Measurements from ENCODE around the gene FCHSD1. TPM values are rescaled to one million over a fixed set of nuclear protein-coding genes. Genes with fewer than 3 reads are reported as not detected.
A peak's percentile ranks its signal among the peaks of the same experiment; 100 is the strongest.

Gene FCHSD1
- total and polyA plus RNA-seq, 2 donors (not counting 3 experiments of a cell fraction or from before 2014, with no cell fraction given) = 35.1 to 37.0 TPM

DNA sequence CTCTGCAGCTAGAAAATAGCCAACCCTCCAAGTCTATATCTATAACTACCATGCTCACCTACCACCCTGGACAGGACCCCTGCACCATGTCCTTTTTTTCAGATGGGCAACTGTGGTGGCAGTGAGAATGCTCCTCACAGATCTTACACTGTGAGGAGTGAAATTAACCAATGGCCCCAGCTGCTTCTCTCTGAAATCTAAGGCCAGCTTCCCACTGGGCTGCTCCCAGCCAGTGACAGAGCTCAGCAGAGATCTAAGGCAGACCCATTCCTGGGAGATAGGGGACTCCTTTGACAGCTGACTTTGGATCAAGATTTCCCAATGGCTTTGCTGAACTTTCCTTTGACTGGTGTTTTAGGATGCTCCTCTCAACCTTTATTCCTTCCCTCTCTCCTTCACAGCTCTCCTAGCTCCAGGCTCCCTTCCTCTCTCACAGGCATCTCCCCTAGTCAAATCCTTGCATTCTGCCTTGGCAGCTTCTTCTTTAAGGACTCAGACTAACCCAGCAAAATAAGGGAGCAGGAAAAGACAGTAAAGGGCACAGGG lies 32.5 kb upstream of the FCHSD1 start:
- Histone ChIP-seq H3K9me3 (replicated peaks; ENCODE audit: control insufficient read depth, insufficient read depth, low read length) (no peaks in the 10 kb centered on the region), H3K79me2 (ENCODE audit: control insufficient read depth, insufficient read depth, low read length) (peaks cover 19% of the 10 kb centered on the region), H3K4me3 (replicated peaks in 1 of 3; ENCODE audit: insufficient read depth in 1 of 3, low read depth in 1 of 3, low read length in 3 of 3) (no peak overlapping the region), H3K27me3 (ENCODE audit: control insufficient read depth in 2 of 2, insufficient read depth in 2 of 2, low read length in 2 of 2) (no peaks in the 10 kb centered on the region), H3K4me1 (ENCODE audit: control insufficient read depth, extremely low read depth, insufficient read depth, low read length) (peaks cover 52% of the 10 kb centered on the region), H3K4me2 (ENCODE audit: insufficient read depth, low read length) (peak overlapping the region; percentile 9), H2AFZ (ENCODE audit: low read depth, low read length) (peak overlapping the region; percentile 11), H3K36me3 (ENCODE audit: control insufficient read depth in 2 of 2, extremely low read depth in 1 of 2, insufficient read depth in 2 of 2, low read length in 2 of 2) (no peaks in the 10 kb centered on the region), H3K27ac (ENCODE audit: insufficient read depth, low read depth, low read length) (peak overlapping the region; percentile 100), H3K9ac (replicated peaks; ENCODE audit: extremely low read depth, insufficient read depth, low read length) (peak overlapping the region; percentile 14), H4K20me1 (replicated peaks; ENCODE audit: control insufficient read depth, extremely low read depth, insufficient read depth, low read length) (no peaks in the 10 kb centered on the region), H3K9me1 (replicated peaks; ENCODE audit: control insufficient read depth, extremely low read depth, insufficient read depth, low read length) (no peaks in the 10 kb centered on the region)
- FAIRE-seq (peak; percentile 82), DNase-seq (ENCODE audit: low read depth, low spot score) (peak; percentile 31)
- CTCF ChIA-PET = interaction anchor here (0.8 to 3.9 kb wide), 10 partner anchors 9 to 277 kb away, joined by 3 to 26 read pairs (median 6); partner anchors contain the start of gene PCDH1
- BruUV-seq (replicated peaks) = no TSS peak
- intact Hi-C loops (cut with micrococcal nuclease) = loop anchor here (5.0 kb wide), 1 partner anchor 329 kb away; the partner anchor contains the start of gene GNPDA1
- dilution Hi-C loops (cut with MboI; ENCODE audit: extremely low pct_ligation_motif_present, low sequenced_read_pairs) = no loop called here
- TF ChIP-seq, protein P1, sequence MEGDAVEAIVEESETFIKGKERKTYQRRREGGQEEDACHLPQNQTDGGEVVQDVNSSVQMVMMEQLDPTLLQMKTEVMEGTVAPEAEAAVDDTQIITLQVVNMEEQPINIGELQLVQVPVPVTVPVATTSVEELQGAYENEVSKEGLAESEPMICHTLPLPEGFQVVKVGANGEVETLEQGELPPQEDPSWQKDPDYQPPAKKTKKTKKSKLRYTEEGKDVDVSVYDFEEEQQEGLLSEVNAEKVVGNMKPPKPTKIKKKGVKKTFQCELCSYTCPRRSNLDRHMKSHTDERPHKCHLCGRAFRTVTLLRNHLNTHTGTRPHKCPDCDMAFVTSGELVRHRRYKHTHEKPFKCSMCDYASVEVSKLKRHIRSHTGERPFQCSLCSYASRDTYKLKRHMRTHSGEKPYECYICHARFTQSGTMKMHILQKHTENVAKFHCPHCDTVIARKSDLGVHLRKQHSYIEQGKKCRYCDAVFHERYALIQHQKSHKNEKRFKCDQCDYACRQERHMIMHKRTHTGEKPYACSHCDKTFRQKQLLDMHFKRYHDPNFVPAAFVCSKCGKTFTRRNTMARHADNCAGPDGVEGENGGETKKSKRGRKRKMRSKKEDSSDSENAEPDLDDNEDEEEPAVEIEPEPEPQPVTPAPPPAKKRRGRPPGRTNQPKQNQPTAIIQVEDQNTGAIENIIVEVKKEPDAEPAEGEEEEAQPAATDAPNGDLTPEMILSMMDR (IDR thresholded peaks at IDR 0.05; ENCODE audit: extremely low read depth in 1 of 2, insufficient read depth in 1 of 2, low read depth in 1 of 2, low read length in 2 of 2) = no peak
- TF ChIP-seq EZH2 (IDR thresholded peaks at IDR 0.05; ENCODE audit: borderline replicate concordance, low read depth, low read length, severe bottlenecking) = no peak
- TF ChIP-seq FOS (IDR thresholded peaks at IDR 0.05; ENCODE audit: borderline replicate concordance, insufficient read depth, low read length) = no peak
- TF ChIP-seq POLR2AphosphoS5 (IDR thresholded peaks at IDR 0.05; ENCODE audit: insufficient read depth, low read depth, low read length) = no peak
- TF ChIP-seq GATA2 (IDR thresholded peaks at IDR 0.05; ENCODE audit: insufficient read depth, insufficient read length, low read depth, low read length) = no peak
- no peak for TF ChIP-seq MYC (IDR thresholded peaks at IDR 0.05; ENCODE audit: low read depth, low read length)
- no peak for TF ChIP-seq POLR2A (IDR thresholded peaks at IDR 0.05; ENCODE audit: low read depth, low read length)
- no peak for TF ChIP-seq JUN (IDR thresholded peaks at IDR 0.05; ENCODE audit: borderline replicate concordance, insufficient read depth, insufficient read length, low read depth)
- TF ChIP-seq, protein P2, sequence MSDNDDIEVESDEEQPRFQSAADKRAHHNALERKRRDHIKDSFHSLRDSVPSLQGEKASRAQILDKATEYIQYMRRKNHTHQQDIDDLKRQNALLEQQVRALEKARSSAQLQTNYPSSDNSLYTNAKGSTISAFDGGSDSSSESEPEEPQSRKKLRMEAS (IDR thresholded peaks at IDR 0.05; ENCODE audit: insufficient read depth, insufficient read length) = no peak
- POLR2A ChIA-PET = interaction anchor here (0.7 to 1.1 kb wide), 2 partner anchors 9 to 278 kb away, joined by 3 to 4 read pairs; no protein-coding TSS in a partner anchor

Data from endothelial cell of umbilical vein (primary cell).